Measurements from ENCODE around the gene DENND2D. TPM values are rescaled to one million over a fixed set of nuclear protein-coding genes. Genes with fewer than 3 reads are reported as not detected.

DENND2D gene
- total RNA-seq, 3 donors from 2014 or later = 27.7 to 70.8 (median 34.4) TPM

DNA sequence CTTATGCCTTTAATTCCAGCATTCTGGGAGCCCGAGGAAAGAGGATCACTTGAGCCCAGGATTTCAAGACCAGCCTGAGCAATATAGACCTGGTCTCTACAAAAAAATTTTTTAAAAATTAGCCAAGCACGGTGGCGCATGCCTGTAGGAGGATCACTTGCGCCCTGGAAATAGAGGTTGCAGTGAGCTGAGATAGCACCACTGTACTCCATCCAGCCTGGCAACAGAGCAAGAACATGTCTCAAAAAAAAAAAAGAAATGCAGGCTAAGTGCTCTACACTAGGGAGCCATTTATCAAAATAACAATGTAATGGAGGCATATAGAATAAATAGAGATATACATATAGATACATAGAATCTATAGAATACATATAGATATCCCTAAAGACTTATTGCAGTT lies 37.1 kb downstream of the DENND2D start:
- Histone ChIP-seq H3K27me3 (no peaks in the 10 kb centered on the region), H3K27ac (no peak overlapping the region), H3K4me3 (no peak overlapping the region), H3K36me3 (no peaks in the 10 kb centered on the region), H3K9me3 (no peaks in the 10 kb centered on the region), H3K4me1 (no peaks in the 10 kb centered on the region)
- DNase-seq (ENCODE audit: low spot score in 2 of 2) = no peak
- no peak for TF ChIP-seq POLR2AphosphoS5 (IDR thresholded peaks at IDR 0.05)
- no peak for TF ChIP-seq POLR2A (IDR thresholded peaks at IDR 0.05)
- TF ChIP-seq, protein P1, sequence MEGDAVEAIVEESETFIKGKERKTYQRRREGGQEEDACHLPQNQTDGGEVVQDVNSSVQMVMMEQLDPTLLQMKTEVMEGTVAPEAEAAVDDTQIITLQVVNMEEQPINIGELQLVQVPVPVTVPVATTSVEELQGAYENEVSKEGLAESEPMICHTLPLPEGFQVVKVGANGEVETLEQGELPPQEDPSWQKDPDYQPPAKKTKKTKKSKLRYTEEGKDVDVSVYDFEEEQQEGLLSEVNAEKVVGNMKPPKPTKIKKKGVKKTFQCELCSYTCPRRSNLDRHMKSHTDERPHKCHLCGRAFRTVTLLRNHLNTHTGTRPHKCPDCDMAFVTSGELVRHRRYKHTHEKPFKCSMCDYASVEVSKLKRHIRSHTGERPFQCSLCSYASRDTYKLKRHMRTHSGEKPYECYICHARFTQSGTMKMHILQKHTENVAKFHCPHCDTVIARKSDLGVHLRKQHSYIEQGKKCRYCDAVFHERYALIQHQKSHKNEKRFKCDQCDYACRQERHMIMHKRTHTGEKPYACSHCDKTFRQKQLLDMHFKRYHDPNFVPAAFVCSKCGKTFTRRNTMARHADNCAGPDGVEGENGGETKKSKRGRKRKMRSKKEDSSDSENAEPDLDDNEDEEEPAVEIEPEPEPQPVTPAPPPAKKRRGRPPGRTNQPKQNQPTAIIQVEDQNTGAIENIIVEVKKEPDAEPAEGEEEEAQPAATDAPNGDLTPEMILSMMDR (IDR thresholded peaks at IDR 0.05) = no peak
- intact Hi-C loops (cut with DNase I; ENCODE audit: low total_unique reads) = no loop called here

DNA sequence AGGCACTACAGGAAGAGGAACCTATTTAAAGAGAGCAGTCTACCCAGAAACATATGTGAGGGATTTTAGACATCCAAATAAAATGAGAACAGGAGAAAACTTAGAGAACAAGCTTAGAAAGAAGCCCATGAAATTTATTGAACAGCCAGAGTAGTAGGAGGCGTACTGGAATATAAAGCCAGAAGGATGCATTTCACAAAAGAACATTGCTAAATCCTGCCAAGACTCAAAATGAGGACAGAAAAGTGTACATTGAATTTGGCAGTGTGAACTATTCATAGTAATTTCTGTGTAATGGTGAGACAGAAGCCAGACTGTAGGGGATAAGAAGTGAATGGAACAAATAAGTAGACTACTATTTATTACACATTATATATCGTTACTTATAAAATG lies 38.0 kb downstream of the DENND2D start:
- intact Hi-C loops (cut with DNase I; ENCODE audit: low total_unique reads) = no loop called here
- no peaks in the 10 kb centered on the region for H3K4me1 ChIP-seq
- H3K36me3 ChIP-seq = no peaks in the 10 kb centered on the region
- no peaks in the 10 kb centered on the region for H3K27me3 ChIP-seq
- no peak overlapping the region for H3K4me3 ChIP-seq
- no peaks in the 10 kb centered on the region for H3K9me3 ChIP-seq
- TF ChIP-seq POLR2AphosphoS5 (IDR thresholded peaks at IDR 0.05) = no peak
- no peak for TF ChIP-seq POLR2A (IDR thresholded peaks at IDR 0.05)
- TF ChIP-seq, protein P1 (IDR thresholded peaks at IDR 0.05) = no peak
- no peak for DNase-seq (ENCODE audit: low spot score in 2 of 2)
- H3K27ac ChIP-seq = no peak overlapping the region

DNA sequence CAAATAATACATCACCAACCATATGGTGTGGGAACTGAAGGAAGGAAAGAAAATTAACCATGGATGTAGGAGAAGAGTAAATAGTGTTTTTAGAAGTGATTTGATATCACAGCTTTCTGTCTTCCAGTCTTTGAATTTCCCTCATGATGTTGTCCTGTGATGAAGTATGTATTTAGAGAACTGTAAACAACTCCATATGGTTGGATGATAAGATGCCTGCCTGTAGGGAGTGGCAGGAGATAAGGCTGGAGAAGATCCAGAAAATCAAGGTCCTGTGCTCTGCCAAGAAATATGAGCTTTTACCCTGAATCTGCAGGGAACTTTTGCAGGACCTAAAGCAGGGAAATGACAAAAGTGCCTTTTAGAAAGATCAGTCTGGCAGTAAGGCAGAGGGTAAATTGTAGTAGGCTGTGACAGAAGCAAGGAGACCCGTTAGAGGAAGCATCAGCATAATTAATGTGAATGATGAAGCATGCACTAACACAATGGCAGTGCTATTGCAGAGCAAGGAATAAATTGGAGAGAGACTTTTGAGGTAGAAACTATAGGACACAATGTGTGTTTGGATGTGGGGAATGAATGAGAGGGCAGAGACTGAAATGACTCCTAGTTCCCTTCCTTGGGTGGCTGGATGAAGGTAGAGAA lies 38.5 kb downstream of the DENND2D start:
- no peak for DNase-seq (ENCODE audit: low spot score in 2 of 2)
- H3K9me3 ChIP-seq = no peaks in the 10 kb centered on the region
- no peaks in the 10 kb centered on the region for H3K36me3 ChIP-seq
- intact Hi-C loops (cut with DNase I; ENCODE audit: low total_unique reads) = no loop called here
- H3K4me1 ChIP-seq = no peaks in the 10 kb centered on the region
- H3K27ac ChIP-seq = no peak overlapping the region
- TF ChIP-seq, protein P1 (IDR thresholded peaks at IDR 0.05) = no peak
- TF ChIP-seq POLR2A (IDR thresholded peaks at IDR 0.05) (no peak), POLR2AphosphoS5 (IDR thresholded peaks at IDR 0.05) (no peak)
- no peak overlapping the region for H3K4me3 ChIP-seq
- H3K27me3 ChIP-seq = no peaks in the 10 kb centered on the region

DNA sequence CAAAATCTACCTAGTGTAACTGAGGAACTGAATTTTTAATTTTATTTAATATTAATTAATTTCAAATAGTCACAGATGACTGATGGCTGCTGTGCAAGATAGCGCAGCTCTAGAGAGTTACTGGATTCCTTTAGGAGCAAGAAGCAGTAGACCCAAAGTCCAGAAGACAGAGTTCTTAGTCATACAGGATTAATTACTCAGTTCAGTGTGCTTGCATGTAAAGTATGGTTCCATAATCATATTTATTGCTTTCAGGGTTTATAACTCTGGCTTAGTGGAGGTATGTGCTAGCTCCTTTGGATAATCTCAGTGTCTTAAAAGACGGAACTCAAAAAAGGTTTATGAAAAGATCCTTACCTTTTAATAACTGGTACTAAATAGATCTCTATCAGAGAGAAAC lies 43.0 kb downstream of the DENND2D start:
- Histone ChIP-seq H3K4me3 (no peak overlapping the region), H3K4me1 (no peaks in the 10 kb centered on the region), H3K27ac (no peak overlapping the region), H3K36me3 (no peaks in the 10 kb centered on the region), H3K27me3 (no peaks in the 10 kb centered on the region), H3K9me3 (no peaks in the 10 kb centered on the region)
- intact Hi-C loops (cut with DNase I; ENCODE audit: low total_unique reads) = no loop called here
- TF ChIP-seq, protein P1 (IDR thresholded peaks at IDR 0.05) = no peak
- TF ChIP-seq POLR2AphosphoS5 (IDR thresholded peaks at IDR 0.05) = no peak
- TF ChIP-seq POLR2A (IDR thresholded peaks at IDR 0.05) = no peak
- no peak for DNase-seq (ENCODE audit: low spot score in 2 of 2)

DNA sequence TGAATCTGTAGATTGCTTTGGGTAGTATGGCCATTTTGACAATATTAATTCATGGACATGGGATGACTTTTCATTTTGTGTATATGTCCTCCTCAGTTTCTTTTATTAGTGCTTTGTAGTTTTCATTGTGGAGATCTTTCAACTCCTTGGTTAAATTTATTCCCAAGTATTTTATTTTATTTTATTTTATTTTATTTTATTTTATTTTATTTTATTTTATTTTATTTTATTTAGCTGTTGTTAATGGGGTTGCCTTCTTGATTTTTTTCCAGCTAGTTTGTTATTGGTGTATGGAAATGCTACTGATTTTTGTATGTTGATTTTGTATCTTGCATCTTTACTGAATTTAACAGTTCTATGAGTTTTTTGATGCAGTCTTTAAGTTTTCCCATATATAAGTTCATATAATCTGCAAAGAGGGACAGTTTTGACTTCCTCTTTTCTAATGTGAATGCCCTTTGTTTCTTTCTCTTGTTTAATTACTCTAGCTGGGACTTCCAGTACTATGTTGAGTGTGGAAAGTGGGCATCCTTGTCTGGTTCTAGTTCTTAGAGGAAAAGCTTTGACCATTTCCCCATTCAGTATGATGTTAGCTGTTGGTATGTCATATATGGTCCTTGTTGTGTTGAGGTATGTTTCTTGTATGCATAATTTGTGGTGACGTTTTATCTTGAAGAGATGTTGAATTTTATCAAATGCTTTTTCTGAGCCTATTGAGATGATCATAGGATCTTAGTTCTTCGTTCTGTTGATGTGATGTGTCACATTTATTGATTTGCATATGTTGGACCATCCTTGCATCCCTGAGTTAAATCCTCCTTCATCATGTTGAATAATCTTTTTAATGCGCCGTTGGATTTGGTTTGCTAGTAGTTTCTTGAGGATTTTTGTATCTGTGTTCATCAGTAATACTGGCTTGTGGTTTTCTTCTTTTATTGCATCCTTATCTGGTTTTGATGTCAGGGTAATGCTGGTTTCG lies 46.1 kb downstream of the DENND2D start:
- Histone ChIP-seq H3K27ac (no peak overlapping the region), H3K27me3 (no peaks in the 10 kb centered on the region), H3K36me3 (no peaks in the 10 kb centered on the region), H3K4me3 (no peak overlapping the region), H3K4me1 (no peaks in the 10 kb centered on the region), H3K9me3 (no peaks in the 10 kb centered on the region)
- DNase-seq (ENCODE audit: low spot score in 2 of 2) = no peak
- intact Hi-C loops (cut with DNase I; ENCODE audit: low total_unique reads) = no loop called here
- TF ChIP-seq POLR2AphosphoS5 (IDR thresholded peaks at IDR 0.05) = no peak
- no peak for TF ChIP-seq POLR2A (IDR thresholded peaks at IDR 0.05)
- TF ChIP-seq, protein P1 (IDR thresholded peaks at IDR 0.05) = no peak

Data from breast epithelium (tissue), 4 donors.